Endothelial cell (in vitro differentiated cells): ENCODE data around the gene THAP7. TPM values are rescaled to one million over a fixed set of nuclear protein-coding genes. Genes with fewer than 3 reads are reported as not detected.
"Not testable (repeated sequence)": the region's sequence is repeated elsewhere in the genome, so short reads cannot be mapped to it uniquely, and the experiment has no call there.

Experiments
- DNase-seq: peaks from one replicate; pipeline ENCODE4 v3.0.0; 2021; ENCODE audit warnings: low spot score
- H3K27ac Mint-ChIP-seq: one replicate; pipeline ENCODE4 v1.8.0; 2021; ENCODE audit warnings: mixed read lengths, inconsistent platforms; ENCODE audit not compliant: unreplicated experiment
- H3K27me3 Mint-ChIP-seq: one replicate; pipeline ENCODE4 v1.8.0; 2021; ENCODE audit warnings: mild to moderate bottlenecking, moderate library complexity, mixed read lengths, inconsistent platforms; ENCODE audit not compliant: unreplicated experiment
- H3K36me3 Mint-ChIP-seq: one replicate; pipeline ENCODE4 v1.8.0; 2021; ENCODE audit warnings: mild to moderate bottlenecking, low read depth, mixed read lengths, inconsistent platforms; ENCODE audit not compliant: unreplicated experiment
- H3K4me1 Mint-ChIP-seq: one replicate; pipeline ENCODE4 v1.8.0; 2021; ENCODE audit warnings: mild to moderate bottlenecking, mixed read lengths, inconsistent platforms; ENCODE audit not compliant: unreplicated experiment
- H3K4me3 Mint-ChIP-seq: one replicate; pipeline ENCODE4 v1.8.0; 2021; ENCODE audit warnings: mild to moderate bottlenecking, mixed read lengths, inconsistent platforms; ENCODE audit not compliant: unreplicated experiment
- H3K9me3 Mint-ChIP-seq: one replicate; pipeline ENCODE4 v1.8.0; 2021; ENCODE audit warnings: mixed read lengths, inconsistent platforms; ENCODE audit not compliant: unreplicated experiment
- CTCF ChIP-seq: fragments of 200-600 bp; sonication (generic); IDR thresholded peaks from one replicate; pipeline ENCODE4 v1.5.0; 2021; ENCODE audit warnings: antibody characterized with exemption; ENCODE audit not compliant: unreplicated experiment
- long read RNA-seq: library from polyadenylated mRNA; unstranded; transcript quantifications from one replicate; pipeline ENCODE4 v2.0.0, GENCODE V29; 2020; ENCODE audit not compliant: unreplicated experiment
- total RNA-seq: library from RNA; stranded (reverse); fragmentation: NEBNext Ultra II Directional; extraction: Animal tissue kit (Norgen Biotek cat#: 25700); gene quantifications from one replicate; pipeline ENCODE4 v1.2.1, GENCODE V29; 2021; ENCODE audit not compliant: unreplicated experiment

THAP7 gene, protein sequence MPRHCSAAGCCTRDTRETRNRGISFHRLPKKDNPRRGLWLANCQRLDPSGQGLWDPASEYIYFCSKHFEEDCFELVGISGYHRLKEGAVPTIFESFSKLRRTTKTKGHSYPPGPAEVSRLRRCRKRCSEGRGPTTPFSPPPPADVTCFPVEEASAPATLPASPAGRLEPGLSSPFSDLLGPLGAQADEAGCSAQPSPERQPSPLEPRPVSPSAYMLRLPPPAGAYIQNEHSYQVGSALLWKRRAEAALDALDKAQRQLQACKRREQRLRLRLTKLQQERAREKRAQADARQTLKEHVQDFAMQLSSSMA
- 13.5 TPM for total RNA-seq
- long read RNA-seq, transcript THAP7-204 (2 exons, 1,809 nt), result minor isoform, 6 of 27 reads
- long read RNA-seq, transcript THAP7-208 (3 exons, 1,957 nt), result major isoform, 11 of 27 reads
- long read RNA-seq, transcript THAP7-202 (5 exons, 1,144 nt), result minor isoform, 8 of 27 reads
- long read RNA-seq, partial matches to known transcripts, result 2 of 27 reads
- long read RNA-seq, other reads (novel, unspliced or antisense), result 0 of 27 reads

GRCh38 chr22:21001601-21002325, at the start of gene THAP7:
THAP7 (minus strand) TSS chr22:21002118; CDS start chr22:21001911, 207 bp downstream.
- Mint-ChIP-seq H3K9me3 (no peaks in the 10 kb centered on the region), H3K4me1 (peaks cover 10% of the 10 kb centered on the region), H3K4me3 (peak within 1 kb of the TSS; percentile 97), H3K27me3 (peaks cover 10% of the 10 kb centered on the region), H3K36me3 (no peaks in the 10 kb centered on the region), H3K27ac (peak within 1 kb of the TSS; percentile 89)
- DNase-seq, result peak; percentile 94
- no peak for TF ChIP-seq CTCF

DNA sequence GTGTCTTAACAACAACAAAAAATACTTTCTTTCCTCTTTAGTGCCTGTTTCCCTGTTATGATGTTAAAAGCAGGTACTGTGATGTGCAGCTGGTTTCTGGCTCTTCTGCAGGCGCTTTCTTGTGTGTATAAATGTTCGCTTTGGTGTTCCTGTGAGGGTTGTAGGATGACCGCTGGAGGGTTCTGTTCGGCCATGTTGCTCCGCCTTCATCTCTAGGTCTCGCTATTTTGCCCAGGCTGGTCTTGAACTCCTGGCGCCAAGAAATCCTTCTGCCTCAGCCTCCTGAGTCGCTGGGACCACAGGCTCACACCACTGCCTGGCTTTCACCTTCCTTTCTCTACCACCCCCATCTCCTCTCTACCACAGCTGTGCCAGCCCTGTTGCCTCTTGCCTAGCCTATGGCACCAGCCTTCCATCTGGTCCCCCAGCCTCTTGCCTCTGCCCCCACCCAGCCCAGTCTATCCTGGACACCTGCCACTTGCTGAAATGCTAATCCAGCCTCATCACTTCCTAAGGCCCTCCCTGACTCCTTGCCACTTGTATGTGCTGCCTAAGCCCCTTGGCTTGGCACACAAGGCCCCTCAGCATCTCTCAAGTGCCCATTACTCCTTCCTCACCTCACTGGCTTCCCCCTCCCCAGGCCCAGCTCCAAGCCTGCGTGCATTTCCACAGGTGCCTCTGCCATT, 49.4 kb upstream of the THAP7 start:
- Mint-ChIP-seq H3K36me3 (no peaks in the 10 kb centered on the region), H3K4me1 (peaks cover 23% of the 10 kb centered on the region), H3K27ac (no peak overlapping the region), H3K4me3 (no peak overlapping the region), H3K9me3 (no peaks in the 10 kb centered on the region), H3K27me3 (peaks cover 18% of the 10 kb centered on the region)
- no peak for DNase-seq
- no peak for TF ChIP-seq CTCF

GRCh38 chr22:21048965-21049364, 47.0 kb upstream of the THAP7 start:
- H3K4me1 Mint-ChIP-seq, result peaks cover 18% of the 10 kb centered on the region
- not testable (repeated sequence) for H3K27ac Mint-ChIP-seq, H3K4me3 Mint-ChIP-seq, H3K36me3 Mint-ChIP-seq, H3K27me3 Mint-ChIP-seq, DNase-seq, H3K9me3 Mint-ChIP-seq

DNA sequence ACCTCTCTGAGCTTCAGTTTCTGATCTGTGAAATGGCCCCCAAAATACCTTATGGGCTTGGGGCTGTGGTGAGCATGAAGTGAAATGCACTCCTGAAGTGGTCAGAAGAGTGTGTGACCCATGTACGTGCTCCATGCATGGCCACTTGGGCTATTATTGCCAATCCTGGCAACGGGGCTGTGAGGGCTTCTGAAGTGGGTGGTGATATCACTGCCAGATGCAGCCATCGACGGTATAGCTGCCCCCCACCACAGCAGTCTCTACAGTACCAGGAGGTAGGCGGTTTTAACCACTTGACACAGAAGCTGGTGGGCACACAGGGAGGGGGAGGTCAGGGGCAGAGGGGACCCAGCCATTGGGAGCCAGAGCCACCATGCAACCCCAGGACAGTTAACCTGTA, 46.5 kb upstream of the THAP7 start:
- not testable (repeated sequence) for DNase-seq, H3K4me3 Mint-ChIP-seq, H3K36me3 Mint-ChIP-seq

DNA sequence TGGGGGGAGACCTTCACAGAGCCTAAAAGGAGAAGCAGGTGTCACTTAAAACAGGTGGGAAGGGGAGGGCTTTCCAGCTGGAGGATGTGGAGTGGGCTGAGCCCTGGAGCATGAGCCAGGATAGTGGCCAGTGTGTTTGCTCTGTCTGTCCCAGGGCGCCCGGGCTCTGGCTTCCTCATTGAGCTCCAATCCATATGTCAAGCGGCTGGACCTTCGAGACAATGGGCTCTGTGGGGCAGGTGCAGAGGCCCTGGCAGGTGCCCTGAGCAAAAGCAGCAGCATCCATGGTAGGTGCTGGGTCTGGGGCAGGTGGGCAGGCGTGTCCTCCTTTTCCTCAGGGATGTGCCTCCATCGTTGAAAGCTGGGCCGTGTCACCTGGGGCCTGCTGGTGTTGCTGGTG, 45.8 kb upstream of the THAP7 start:
- no peak for TF ChIP-seq CTCF
- H3K9me3 Mint-ChIP-seq, result no peaks in the 10 kb centered on the region
- H3K27me3 Mint-ChIP-seq, result peaks cover 7% of the 10 kb centered on the region
- H3K36me3 Mint-ChIP-seq, result no peaks in the 10 kb centered on the region
- DNase-seq, result no peak
- no peak overlapping the region for H3K27ac Mint-ChIP-seq
- peaks cover 14% of the 10 kb centered on the region for H3K4me1 Mint-ChIP-seq
- no peak overlapping the region for H3K4me3 Mint-ChIP-seq

More for the DNA sequence above, 46.5 kb upstream of the THAP7 start:
- H3K4me1 Mint-ChIP-seq, result peaks cover 18% of the 10 kb centered on the region
- H3K27me3 Mint-ChIP-seq, H3K27ac Mint-ChIP-seq, H3K9me3 Mint-ChIP-seq: not testable (repeated sequence)
